ENCODE data around the gene SYK.

GRCh38 chr9:90901933-90902332, 100.3 kb downstream of the SYK start:
- TF ChIP-seq EZH2 (IDR thresholded peaks at IDR 0.05; ENCODE audit: borderline replicate concordance, low read length) (no peak), CTCF (conservative IDR thresholded peaks at IDR 0.05 in 1 of 2, IDR thresholded peaks at IDR 0.05 in 1 of 2; ENCODE audit: extremely low read depth in 1 of 2, insufficient read depth in 1 of 2, low read depth in 1 of 2, low read length in 2 of 2) (no peak)

Data from mammary epithelial cell (primary cell).